H9 (cell line): Measurements from ENCODE around the gene METTL27. TPM values are rescaled to one million over a fixed set of nuclear protein-coding genes. Genes with fewer than 3 reads are reported as not detected.
A peak's percentile ranks its signal among the peaks of the same experiment; 100 is the strongest.

Source experiments
- DNase-seq: peaks from one replicate; pipeline ENCODE4 v3.0.0-alpha.2; 2017
- H2AFZ ChIP-seq: one replicate; pipeline ENCODE4 v1.6.1; 2013; ENCODE audit warnings: mild to moderate bottlenecking, low read length, control low read depth, moderate library complexity
- H2AK5ac ChIP-seq: 2 replicates; pipeline ENCODE4 v1.6.1; 2013; ENCODE audit warnings: low read length, control low read depth, mixed read lengths; ENCODE audit not compliant: insufficient read length
- H2BK120ac ChIP-seq: one replicate; pipeline ENCODE4 v1.6.1; 2013; ENCODE audit warnings: low read depth, mild to moderate bottlenecking, low read length, control low read depth, inconsistent platforms; ENCODE audit not compliant: poor library complexity, severe bottlenecking
- H2BK12ac ChIP-seq: 2 replicates; pipeline ENCODE4 v1.6.1; 2013; ENCODE audit warnings: low read length, control low read depth, mixed read lengths, low read depth; ENCODE audit not compliant: insufficient read length
- H2BK15ac ChIP-seq: 2 replicates; pipeline ENCODE4 v1.6.1; 2013; ENCODE audit warnings: low read depth, low read length, control low read depth
- H2BK20ac ChIP-seq: one replicate; pipeline ENCODE4 v1.6.1; 2013; ENCODE audit warnings: low read depth, mild to moderate bottlenecking, low read length, control low read depth, inconsistent platforms; ENCODE audit not compliant: poor library complexity, severe bottlenecking
- H2BK5ac ChIP-seq: 2 replicates; pipeline ENCODE4 v1.6.1; 2013; ENCODE audit warnings: low read length, control low read depth, mixed read lengths; ENCODE audit not compliant: insufficient read length
- H3K14ac ChIP-seq: 2 replicates; pipeline ENCODE4 v1.6.1; 2013; ENCODE audit warnings: low read length, control low read depth; ENCODE audit not compliant: insufficient read depth
- H3K18ac ChIP-seq: 2 replicates; pipeline ENCODE4 v1.6.1; 2013; ENCODE audit warnings: low read depth, mild to moderate bottlenecking, mixed read lengths, low read length, control low read depth; ENCODE audit not compliant: insufficient read length
- H3K23ac ChIP-seq: 2 replicates; pipeline ENCODE4 v1.6.1; 2013; ENCODE audit warnings: low read length, control low read depth, mixed read lengths, low read depth; ENCODE audit not compliant: insufficient read length
- H3K23me2 ChIP-seq: 2 replicates; pipeline ENCODE4 v1.6.1; 2013; ENCODE audit warnings: low read depth, mild to moderate bottlenecking, mixed read lengths, low read length, control low read depth; ENCODE audit not compliant: insufficient read length, poor library complexity, severe bottlenecking
- H3K27ac ChIP-seq: 2 replicates; pipeline ENCODE4 v1.5.1; 2013; ENCODE audit warnings: low read length, control low read depth, mixed read lengths, low read depth; ENCODE audit not compliant: insufficient read length
- H3K27me3 ChIP-seq: 2 replicates; pipeline ENCODE4 v1.6.1; 2013; ENCODE audit warnings: low read length, control low read depth, inconsistent platforms; ENCODE audit not compliant: insufficient read depth
- H3K4ac ChIP-seq: 2 replicates; pipeline ENCODE4 v1.6.1; 2013; ENCODE audit warnings: low read depth, mild to moderate bottlenecking, control low read depth, inconsistent platforms, low read length, moderate library complexity
- H3K4me1 ChIP-seq: 2 replicates; pipeline ENCODE4 v1.6.1; 2013; ENCODE audit warnings: low read length, control low read depth, inconsistent platforms; ENCODE audit not compliant: insufficient read depth
- H3K4me2 ChIP-seq: 2 replicates; pipeline ENCODE4 v1.6.1; 2013; ENCODE audit warnings: low read length, control low read depth, mixed read lengths; ENCODE audit not compliant: insufficient read length, insufficient read depth
- H3K56ac ChIP-seq: 2 replicates; pipeline ENCODE4 v1.6.1; 2013; ENCODE audit warnings: low read depth, mild to moderate bottlenecking, mixed read lengths, low read length, control low read depth; ENCODE audit not compliant: insufficient read length
- H3K79me1 ChIP-seq: 2 replicates; pipeline ENCODE4 v1.6.1; 2013; ENCODE audit warnings: low read depth, mild to moderate bottlenecking, moderate library complexity, low read length, control low read depth, inconsistent platforms; ENCODE audit not compliant: insufficient read depth, poor library complexity, severe bottlenecking
- H3K79me2 ChIP-seq: 2 replicates; pipeline ENCODE4 v1.6.1; 2013; ENCODE audit warnings: low read length, control low read depth, inconsistent platforms; ENCODE audit not compliant: insufficient read depth
- H3K9ac ChIP-seq: 2 replicates; pipeline ENCODE4 v1.6.1; 2013; ENCODE audit warnings: low read length, control low read depth, mixed read lengths; ENCODE audit not compliant: insufficient read length; ENCODE audit errors: extremely low read depth
- H3K9me3 ChIP-seq: one replicate; pipeline ENCODE4 v1.6.1; 2013; ENCODE audit warnings: low read depth, low read length, inconsistent platforms; ENCODE audit not compliant: control insufficient read depth
- H3T11ph ChIP-seq: one replicate; pipeline ENCODE4 v1.6.1; 2013; ENCODE audit warnings: mild to moderate bottlenecking, low read length, control low read depth, inconsistent platforms
- H4K20me1 ChIP-seq: one replicate; pipeline ENCODE4 v1.6.1; 2013; ENCODE audit not compliant: control insufficient read depth, insufficient read length, insufficient read depth
- H4K5ac ChIP-seq: 2 replicates; pipeline ENCODE4 v1.6.1; 2013; ENCODE audit warnings: low read depth, mild to moderate bottlenecking, mixed read lengths, low read length, control low read depth; ENCODE audit not compliant: insufficient read length
- H4K8ac ChIP-seq: replicated peaks from 2 replicates; pipeline ENCODE4 v1.6.1; 2013; ENCODE audit warnings: low read length, control low read depth, mixed read lengths, low read depth; ENCODE audit not compliant: insufficient read length
- H4K91ac ChIP-seq: 2 replicates; pipeline ENCODE4 v1.6.1; 2013; ENCODE audit warnings: low read depth, mild to moderate bottlenecking, moderate library complexity, mixed read lengths, low read length, control low read depth; ENCODE audit not compliant: insufficient read length
- H3K27ac Mint-ChIP-seq, 3 experiments: 2 replicates in 2 of 3; 3 replicates in 1 of 3; pipeline ENCODE4 v1.8.0; 2020 to 2021; ENCODE audit warnings: mixed read lengths in 3 of 3, mild to moderate bottlenecking in 1 of 3, moderate library complexity in 1 of 3
- H3K27me3 Mint-ChIP-seq: 2 replicates; pipeline ENCODE4 v1.8.0; 2021; ENCODE audit warnings: low read depth, mild to moderate bottlenecking, moderate library complexity, mixed read lengths
- H3K36me3 Mint-ChIP-seq, 3 experiments: 2 replicates in 2 of 3; 3 replicates in 1 of 3; pipeline ENCODE4 v1.8.0; 2020 to 2021; ENCODE audit warnings: low read depth in 3 of 3, mixed read lengths in 3 of 3; ENCODE audit not compliant: insufficient read depth in 1 of 3
- H3K4me1 Mint-ChIP-seq, 2 experiments: 2 replicates each; pipeline ENCODE4 v1.8.0; 2020; ENCODE audit warnings: mixed read lengths in 2 of 2
- H3K4me3 Mint-ChIP-seq, 2 experiments: 2 replicates in 1 of 2; 3 replicates in 1 of 2; pipeline ENCODE4 v1.8.0; 2020 to 2021; ENCODE audit warnings: mild to moderate bottlenecking in 2 of 2, mixed read lengths in 2 of 2, moderate library complexity in 1 of 2
- H3K9me3 Mint-ChIP-seq, 2 experiments: 2 replicates in 1 of 2; 3 replicates in 1 of 2; pipeline ENCODE4 v1.8.0; 2020; ENCODE audit warnings: mild to moderate bottlenecking in 2 of 2, mixed read lengths in 2 of 2, moderate library complexity in 1 of 2
- CTCF ChIP-seq: fragments of 200-600 bp; sonication (generic); conservative IDR thresholded peaks from 3 replicates; pipeline ENCODE4 v1.8.0; 2021; ENCODE audit warnings: antibody characterized with exemption, mild to moderate bottlenecking
- WGBS: extraction: QIAGEN DNeasy Blood & Tissue Kit; methylation state at CpG from one replicate; pipeline ENCODE4 v1.1.7; 2013; ENCODE audit warnings: missing lambda C conversion rate, low lambda C conversion rate, mixed read lengths; ENCODE audit not compliant: insufficient read length; ENCODE audit errors: extremely low coverage; 5-methylcytosine and 5-hydroxymethylcytosine counted together
- total RNA-seq: library from RNA; stranded (reverse); gene quantifications from 2 replicates; pipeline ENCODE4 v1.2.1, GENCODE V29; 2021

The METTL27 gene
- total RNA-seq, 1 experiment from 2014 or later = 13.5 TPM

GRCh38 chr7:73891178-73891885, 49.0 kb upstream of the METTL27 start:
- Histone ChIP-seq H3K14ac (no peak overlapping the region), H2BK20ac (no peak overlapping the region), H2BK120ac (no peak overlapping the region), H3K18ac (no peak overlapping the region), H2BK5ac (no peak overlapping the region), H3K56ac (no peak overlapping the region), H2AFZ (no peak overlapping the region), H4K8ac (no peak overlapping the region), H3K4me2 (no peak overlapping the region), H3K27ac (no peak overlapping the region), H3K9ac (no peak overlapping the region), H3K79me1 (no peaks in the 10 kb centered on the region), H3K9me3 (no peaks in the 10 kb centered on the region), H3K79me2 (no peaks in the 10 kb centered on the region), H3K27me3 (no peaks in the 10 kb centered on the region; the same call in 1 of the 2 replicates), H2AK5ac (no peak overlapping the region), H3K4ac (no peak overlapping the region), H2BK15ac (no peak overlapping the region), H3K23ac (no peak overlapping the region), H3T11ph (no peak overlapping the region), H4K91ac (no peak overlapping the region), H3K23me2 (no peaks in the 10 kb centered on the region), H3K4me1 (no peaks in the 10 kb centered on the region), H2BK12ac (no peak overlapping the region), H4K5ac (no peak overlapping the region), H4K20me1 (no peaks in the 10 kb centered on the region)
- H3K27me3 Mint-ChIP-seq = peaks cover 9% of the 10 kb centered on the region
- H3K27ac Mint-ChIP-seq = peak overlapping the region in 1 of 3 experiments; percentile 27; a peak in 2 of 7 replicates
- H3K4me3 Mint-ChIP-seq = no peak overlapping the region
- peaks cover 7 to 9% of the 10 kb centered on the region in 2 experiments; a peak in 4 of 5 replicates for H3K9me3 Mint-ChIP-seq
- peaks cover 4 to 8% (median 7%) of the 10 kb centered on the region in 3 experiments; a peak in 4 of 7 replicates for H3K36me3 Mint-ChIP-seq
- TF ChIP-seq CTCF = peak; percentile 33; the same call in 2 of the 3 replicates
- DNase-seq = peak; percentile 47
- peaks cover 3 to 18% of the 10 kb centered on the region in 2 experiments; a peak in 3 of 4 replicates for H3K4me1 Mint-ChIP-seq
- no CpG with 5 or more reads among the region's 16 CpGs for WGBS
